NCI-H1436 (cell line): ENCODE results near the gene BSCL2.
"Not testable (repeated sequence)": the region's sequence is repeated elsewhere in the genome, so short reads cannot be mapped to it uniquely, and the experiment has no call there.

ENCODE experiments used
- DNase-seq: peaks from one replicate; lab custom pipeline; 2025; lab: John Stamatoyannopoulos, UW

BSCL2 gene

GRCh38 chr11:62719302-62719978 is 12.2 kb upstream of the BSCL2 start:
- DNase-seq: no peak

GRCh38 chr11:62716816-62717215 is 9.6 kb upstream of the BSCL2 start:
- DNase-seq: no peak

- no peak for DNase-seq
Measured at GRCh38 chr11:62716206-62716605, 9.0 kb upstream of the BSCL2 start.

GRCh38 chr11:62715150-62716130 is 8.2 kb upstream of the BSCL2 start:
- DNase-seq: no peak

- DNase-seq: no peak
Measured at GRCh38 chr11:62713343-62713742, 6.1 kb upstream of the BSCL2 start.

GRCh38 chr11:62712861-62713260 is 5.6 kb upstream of the BSCL2 start:
- no peak for DNase-seq

- no peak for DNase-seq
Measured at GRCh38 chr11:62712276-62712812, 5.1 kb upstream of the BSCL2 start.

GRCh38 chr11:62710001-62710345 is 2.7 kb upstream of the BSCL2 start:
- DNase-seq: no peak

- DNase-seq: peak; percentile 98
Measured at GRCh38 chr11:62709247-62710000, 2.2 kb upstream of the BSCL2 start.

- DNase-seq: peak; percentile 48
Measured at GRCh38 chr11:62708793-62709192, 1.6 kb upstream of the BSCL2 start.

- no peak for DNase-seq
Measured at GRCh38 chr11:62708392-62708791, 1.2 kb upstream of the BSCL2 start.

GRCh38 chr11:62706850-62707247 is 375 bp downstream of the BSCL2 start:
- no peak for DNase-seq

- peak; percentile 97 for DNase-seq
Measured at GRCh38 chr11:62705880-62706849, 1.1 kb downstream of the BSCL2 start.

- DNase-seq: no peak
Measured at GRCh38 chr11:62705413-62705812, 1.8 kb downstream of the BSCL2 start.

- DNase-seq: not testable (repeated sequence)
Measured at GRCh38 chr11:62703921-62704320, 3.3 kb downstream of the BSCL2 start.

- DNase-seq: no peak
Measured at GRCh38 chr11:62702246-62702645, 5.0 kb downstream of the BSCL2 start.

GRCh38 chr11:62694455-62695167 is 12.6 kb downstream of the BSCL2 start:
- peak; percentile 62 for DNase-seq

- DNase-seq: not testable (repeated sequence)
Measured at GRCh38 chr11:62693624-62694023, 13.6 kb downstream of the BSCL2 start.

- no peak for DNase-seq
Measured at GRCh38 chr11:62689421-62690183, 17.6 kb downstream of the BSCL2 start, which contains the start of gene LRRN4CL. TSS of gene LRRN4CL (minus strand) at chr11:62689530. CDS start at chr11:62688508, 1,022 bp downstream.
